Uterus (tissue), 4 donors: ENCODE data around the gene CTTN. TPM values are rescaled to one million over a fixed set of nuclear protein-coding genes. Genes with fewer than 3 reads are reported as not detected.

Experiments
- total RNA-seq, 4 donors: library from RNA; depleted of rRNA in 3 of 4; stranded (reverse); fragments of >200 nt in 3 of 4; gene quantifications; one replicate each; pipeline versions ENCODE4 v1.1.0 to v1.2.4, GENCODE V29; 2014 to 2023
- donor health status: DM: yes; HTN: yes; CAD: no.

CTTN gene
- total RNA-seq, 4 donors from 2014 or later: 109 to 279 (median 199) TPM

Other genes with a start within 250 kb of the CTTN start
- 10 to 100 TPM; 11.5 to 34.6 (median 19.2) TPM for gene FADD, start 195.2 kb upstream of the CTTN start, total RNA-seq
- 10 to 100 TPM; 18.8 to 79.7 (median 39.1) TPM for gene PPFIA1, start 127.8 kb upstream of the CTTN start, total RNA-seq